H1 (cell line): Measurements from ENCODE around the gene SKIC8. TPM values are rescaled to one million over a fixed set of nuclear protein-coding genes. Genes with fewer than 3 reads are reported as not detected.

ENCODE experiments used
- CTCF ChIA-PET: fragments of 300-600 bp; sonication (Branson Sonifier 250); formaldehyde crosslinking; loops from one replicate; lab custom pipeline; 2021; ENCODE audit not compliant: partially characterized antibody; lab: Charles Lee
- POLR2A ChIA-PET: fragments of 300-600 bp; sonication (Branson Sonifier 250); formaldehyde crosslinking; loops from one replicate; lab custom pipeline; 2021; ENCODE audit warnings: inconsistent platforms; ENCODE audit not compliant: partially characterized antibody; lab: Charles Lee
- DNase-seq, 2 experiments: peaks; one replicate each; pipeline versions ENCODE4 v3.0.0 to v3.0.0-alpha.2; 2010 to 2022; ENCODE audit warnings: low spot score in 2 of 2, low read depth in 1 of 2, mixed read lengths in 1 of 2
- FAIRE-seq: peaks from 2 replicates; lab custom pipeline; 2011; peaks lifted over from hg19 to GRCh38; lab: Jason Lieb, UNC
- H2AFZ ChIP-seq: 2 replicates; pipeline ENCODE4 v1.8.1; 2012; ENCODE audit warnings: low read length, inconsistent platforms
- H2AK5ac ChIP-seq: 2 replicates; pipeline ENCODE4 v1.6.1; 2013; ENCODE audit warnings: low read depth, low read length
- H2BK120ac ChIP-seq: replicated peaks from 2 replicates; pipeline ENCODE3; 2013; ENCODE audit warnings: low read depth, low read length, inconsistent platforms
- H2BK12ac ChIP-seq: 2 replicates; pipeline ENCODE4 v1.6.1; 2013; ENCODE audit warnings: low read depth, low read length
- H2BK15ac ChIP-seq: 2 replicates; pipeline ENCODE4 v1.6.1; 2013; ENCODE audit warnings: low read length
- H2BK20ac ChIP-seq: 2 replicates; pipeline ENCODE4 v1.6.1; 2013; ENCODE audit warnings: low read length
- H2BK5ac ChIP-seq: 2 replicates; pipeline ENCODE4 v1.6.1; 2013; ENCODE audit warnings: low read depth, low read length
- H3K14ac ChIP-seq: 2 replicates; pipeline ENCODE4 v1.6.1; 2013; ENCODE audit warnings: inconsistent platforms; ENCODE audit not compliant: insufficient read length
- H3K18ac ChIP-seq: 2 replicates; pipeline ENCODE4 v1.6.1; 2013; ENCODE audit warnings: low read length; ENCODE audit errors: extremely low read depth
- H3K23ac ChIP-seq: 2 replicates; pipeline ENCODE4 v1.6.1; 2013; ENCODE audit warnings: inconsistent platforms; ENCODE audit not compliant: insufficient read length
- H3K23me2 ChIP-seq: 2 replicates; pipeline ENCODE4 v1.6.1; 2013; ENCODE audit warnings: low read depth, low read length
- H3K27ac ChIP-seq: 2 replicates; pipeline ENCODE4 v1.6.1; 2011; ENCODE audit warnings: low read depth, low read length, inconsistent platforms
- H3K27me3 ChIP-seq, 4 experiments: replicated peaks in 1 of 4; 1 replicate in 1 of 4; 2 replicates in 3 of 4; pipeline versions ENCODE4 v1.6.1 to v1.8.1; 2011 to 2013; ENCODE audit warnings: low read length in 3 of 4, mild to moderate bottlenecking in 3 of 4, inconsistent platforms in 2 of 4, mixed read lengths in 2 of 4, moderate library complexity in 1 of 4; ENCODE audit not compliant: control insufficient read depth in 3 of 4, insufficient read depth in 3 of 4; ENCODE audit errors: extremely low read depth in 1 of 4
- H3K36me3 ChIP-seq, 4 experiments: 2 replicates each; pipeline versions ENCODE4 v1.6.1 to v1.8.1; 2011 to 2013; ENCODE audit warnings: mild to moderate bottlenecking in 4 of 4, low read length in 3 of 4, moderate library complexity in 2 of 4, control low read depth in 1 of 4, inconsistent platforms in 1 of 4; ENCODE audit not compliant: insufficient read depth in 4 of 4, control insufficient read depth in 2 of 4
- H3K4ac ChIP-seq: replicated peaks from 2 replicates; pipeline ENCODE3; 2013; ENCODE audit warnings: low read length, low read depth, mixed read lengths, inconsistent platforms; ENCODE audit not compliant: insufficient read length
- H3K4me1 ChIP-seq, 4 experiments: replicated peaks in 1 of 4; 1 replicate in 1 of 4; 2 replicates in 3 of 4; pipeline versions ENCODE4 v1.6.1 to v1.8.1; 2011 to 2013; ENCODE audit warnings: low read length in 3 of 4, inconsistent platforms in 2 of 4, mixed read lengths in 1 of 4; ENCODE audit not compliant: insufficient read depth in 4 of 4, control insufficient read depth in 3 of 4
- H3K4me2 ChIP-seq, 2 experiments: 2 replicates each; pipeline versions ENCODE4 v1.6.1 to v1.8.1; 2011 to 2013; ENCODE audit warnings: low read depth in 2 of 2, low read length in 2 of 2, control low read depth in 1 of 2, inconsistent platforms in 1 of 2, mild to moderate bottlenecking in 1 of 2; ENCODE audit not compliant: insufficient read depth in 1 of 2
- H3K4me3 ChIP-seq, 4 experiments: fragments of 200-600, 300-600 bp in 1 of 4; sonication (generic), shearing (Covaris generic), sonication (Bioruptor Twin) in 1 of 4; 2 replicates each; pipeline versions ENCODE4 v1.5.1 to v1.8.1; 2011 to 2016; ENCODE audit warnings: low read length in 4 of 4, low read depth in 3 of 4, control low read depth in 2 of 4, inconsistent platforms in 2 of 4, mild to moderate bottlenecking in 2 of 4, mixed read lengths in 1 of 4, moderate library complexity in 1 of 4; ENCODE audit not compliant: insufficient read depth in 2 of 4; ENCODE audit errors: extremely low read depth in 1 of 4
- H3K56ac ChIP-seq: replicated peaks from 2 replicates; pipeline ENCODE3; 2013; ENCODE audit warnings: low read depth, mild to moderate bottlenecking, mixed read lengths, low read length, inconsistent platforms; ENCODE audit not compliant: insufficient read length
- H3K79me1 ChIP-seq: 2 replicates; pipeline ENCODE4 v1.6.1; 2013; ENCODE audit warnings: low read depth, low read length, control low read depth
- H3K79me2 ChIP-seq, 2 experiments: 2 replicates each; pipeline versions ENCODE4 v1.6.1 to v1.8.1; 2012 to 2013; ENCODE audit warnings: low read length in 2 of 2, mild to moderate bottlenecking in 2 of 2, inconsistent platforms in 1 of 2; ENCODE audit not compliant: insufficient read depth in 2 of 2, control insufficient read depth in 1 of 2
- H3K9ac ChIP-seq, 4 experiments: replicated peaks in 1 of 4; 1 replicate in 1 of 4; 2 replicates in 3 of 4; pipeline versions ENCODE4 v1.6.1 to v1.8.1; 2011 to 2013; ENCODE audit warnings: low read depth in 3 of 4, low read length in 3 of 4, control low read depth in 2 of 4, mild to moderate bottlenecking in 2 of 4, moderate library complexity in 2 of 4, inconsistent platforms in 1 of 4; ENCODE audit errors: extremely low read depth in 1 of 4
- H3K9me3 ChIP-seq, 2 experiments: 2 replicates each; pipeline versions ENCODE4 v1.6.1 to v1.8.1; 2012 to 2013; ENCODE audit warnings: mild to moderate bottlenecking in 2 of 2, moderate library complexity in 2 of 2, control low read depth in 1 of 2, inconsistent platforms in 1 of 2, low read depth in 1 of 2, low read length in 1 of 2, mixed read lengths in 1 of 2; ENCODE audit not compliant: insufficient read depth in 2 of 2
- H4K20me1 ChIP-seq, 2 experiments: replicated peaks in 1 of 2; 2 replicates each; pipeline versions ENCODE3 to v1.8.1; 2011 to 2013; ENCODE audit warnings: inconsistent platforms in 2 of 2, low read length in 2 of 2, mild to moderate bottlenecking in 1 of 2; ENCODE audit not compliant: insufficient read depth in 2 of 2, control insufficient read depth in 1 of 2
- H4K5ac ChIP-seq: 2 replicates; pipeline ENCODE4 v1.6.1; 2013; ENCODE audit warnings: low read length, low read depth, mixed read lengths, inconsistent platforms; ENCODE audit not compliant: insufficient read length
- H4K8ac ChIP-seq: 2 replicates; pipeline ENCODE4 v1.8.0; 2013; ENCODE audit warnings: mild to moderate bottlenecking, moderate library complexity, low read length, inconsistent platforms; ENCODE audit not compliant: insufficient read depth; ENCODE audit errors: extremely low read depth
- H4K91ac ChIP-seq: replicated peaks from 2 replicates; pipeline ENCODE3; 2013; ENCODE audit warnings: low read length, mixed read lengths, inconsistent platforms; ENCODE audit not compliant: insufficient read length
- CTBP2 ChIP-seq: IDR thresholded peaks from 2 replicates; pipeline ENCODE4 v1.7.0; 2011; ENCODE audit warnings: borderline replicate concordance, mild to moderate bottlenecking, moderate library complexity, mixed read lengths, low read length; ENCODE audit not compliant: insufficient read depth, insufficient read length
- CTCF ChIP-seq, 3 experiments: IDR thresholded peaks; 1 replicate in 2 of 3; 2 replicates in 1 of 3; pipeline versions ENCODE4 v1.5.1 to v1.6.1; 2011; ENCODE audit warnings: low read length in 3 of 3, mild to moderate bottlenecking in 3 of 3, inconsistent platforms in 2 of 3, low read depth in 1 of 3, moderate library complexity in 1 of 3; ENCODE audit not compliant: insufficient read depth in 1 of 3; ENCODE audit errors: control extremely low read depth in 1 of 3
- KDM4A ChIP-seq: IDR thresholded peaks from one replicate; pipeline ENCODE4 v1.7.1; 2012; ENCODE audit warnings: low read depth, mild to moderate bottlenecking, moderate library complexity, low read length, inconsistent platforms; ENCODE audit not compliant: severe bottlenecking
- POLR2A ChIP-seq, 2 experiments: IDR thresholded peaks; 1 replicate in 1 of 2; 2 replicates in 1 of 2; pipeline ENCODE4 v1.6.1; 2011; ENCODE audit warnings: low read depth in 2 of 2, low read length in 2 of 2, mild to moderate bottlenecking in 2 of 2; ENCODE audit errors: control extremely low read depth in 1 of 2
- RBBP5 ChIP-seq: IDR thresholded peaks from 2 replicates; pipeline ENCODE4 v1.7.1; 2012; ENCODE audit warnings: low read depth, mild to moderate bottlenecking, inconsistent platforms, low read length, moderate library complexity, borderline replicate concordance
- SIN3A ChIP-seq, 2 experiments: IDR thresholded peaks in 1 of 2; conservative IDR thresholded peaks in 1 of 2; 2 replicates each; pipeline ENCODE4 v1.6.1; 2011 to 2012; ENCODE audit warnings: low read length in 2 of 2, improper control_type of control experiment in 1 of 2, low read depth in 1 of 2, mild to moderate bottlenecking in 1 of 2
- SRF ChIP-seq: IDR thresholded peaks from 2 replicates; pipeline ENCODE4 v1.6.1; 2011; ENCODE audit warnings: mild to moderate bottlenecking, low read depth, low read length, moderate library complexity
- TEAD4 ChIP-seq: IDR thresholded peaks from 2 replicates; pipeline ENCODE4 v1.6.1; 2012; ENCODE audit warnings: low read depth, low read length, inconsistent platforms, mixed read lengths
- USF2 ChIP-seq: IDR thresholded peaks from 2 replicates; pipeline ENCODE4 v1.6.1; 2011; ENCODE audit warnings: low read length, improper control_type of control experiment
- YY1 ChIP-seq: IDR thresholded peaks from 2 replicates; pipeline ENCODE4 v1.6.1; 2011; ENCODE audit warnings: low read depth, mild to moderate bottlenecking, low read length
- WGBS, 2 experiments: shearing (Covaris generic) in 1 of 2; methylation state at CpG; one replicate each; pipeline versions ENCODE4 v1.1.6 to v1.1.7; 2013 to 2015; ENCODE audit warnings: low lambda C conversion rate in 2 of 2, mixed read lengths in 2 of 2, inconsistent platforms in 1 of 2, low coverage in 1 of 2, missing lambda C conversion rate in 1 of 2; ENCODE audit not compliant: insufficient replicate concordance in 2 of 2, insufficient coverage in 1 of 2, insufficient read length in 1 of 2; ENCODE audit errors: extremely low coverage in 1 of 2, missing lambda C conversion rate in 1 of 2; 5-methylcytosine and 5-hydroxymethylcytosine counted together
- polyA plus RNA-seq, 7 experiments: library from polyadenylated mRNA; depleted of rRNA in 3 of 7; stranded (reverse) in 5 of 7; unstranded in 2 of 7; fragments of >200 nt in 5 of 7; fragments of 200-250 nt in 2 of 7; gene quantifications; 1 replicate in 5 of 7; 2 replicates in 1 of 7; 4 replicates in 1 of 7; pipeline versions ENCODE4 v1.2.1 to v1.2.3, GENCODE V29; 2011 to 2013; ENCODE audit warnings: missing spikeins in 2 of 7, mixed read lengths in 2 of 7
- total RNA-seq: library from RNA; stranded (reverse); fragmentation: NEBNext Ultra II Directional; extraction: Animal tissue kit (Norgen Biotek cat#: 25700); gene quantifications from 2 replicates; pipeline ENCODE4 v1.2.1, GENCODE V29; 2021

The SKIC8 gene
- total and polyA plus RNA-seq, 2 of the 8 experiments (the other 6 are each of a cell fraction or from before 2014, with no cell fraction given), result 44.2 to 77.7 TPM

- Histone ChIP-seq H3K9me3 (no peaks in the 10 kb centered on the region), H3K56ac (no peak overlapping the region), H3K23ac (no peak overlapping the region), H4K91ac (no peak overlapping the region), H3K79me1 (no peaks in the 10 kb centered on the region), H2BK15ac (no peak overlapping the region), H3K36me3 (no peaks in the 10 kb centered on the region), H2BK5ac (no peak overlapping the region), H2BK120ac (no peak overlapping the region), H3K9ac (no peak overlapping the region), H3K14ac (no peak overlapping the region), H4K8ac (no peak overlapping the region), H2BK12ac (no peak overlapping the region), H3K27me3 (no peaks in the 10 kb centered on the region), H2BK20ac (no peak overlapping the region), H3K4ac (no peak overlapping the region), H3K4me1 (no peaks in the 10 kb centered on the region; a peak in 1 of 7 replicates), H2AK5ac (no peak overlapping the region), H3K27ac (no peak overlapping the region), H3K23me2 (no peaks in the 10 kb centered on the region), H2AFZ (no peak overlapping the region), H3K4me2 (no peak overlapping the region), H4K5ac (no peak overlapping the region), H4K20me1 (no peaks in the 10 kb centered on the region), H3K18ac (no peak overlapping the region), H3K4me3 (no peak overlapping the region), H3K79me2 (no peaks in the 10 kb centered on the region)
- ChIA-PET CTCF (interaction anchor here (0.7 to 1.6 kb wide), 2 partner anchors 121 to 154 kb away, joined by 3 to 4 read pairs; no protein-coding TSS in a partner anchor), POLR2A (no interaction called here)
- no peak for DNase-seq
- no peak for FAIRE-seq
- WGBS, 2 experiments, result 91% methylated on average over 5 of the region's 5 CpGs; no CpG with 5 or more reads in 1 of the 2 experiments
- TF ChIP-seq YY1 (no peak), CTCF (IDR thresholded peaks at IDR 0.05; ENCODE audit: control extremely low read depth in 1 of 3, insufficient read depth in 1 of 3, low read depth in 1 of 3, low read length in 3 of 3) (no peak), SRF (no peak), SIN3A (conservative IDR thresholded peaks at IDR 0.05 in 1 of 2, IDR thresholded peaks at IDR 0.05 in 1 of 2; ENCODE audit: low read depth in 1 of 2, low read length in 2 of 2) (no peak), CTBP2 (no peak), USF2 (no peak), TEAD4 (no peak), POLR2A (IDR thresholded peaks at IDR 0.05; ENCODE audit: control extremely low read depth in 1 of 2, low read depth in 2 of 2, low read length in 2 of 2) (no peak), RBBP5 (no peak), KDM4A (no peak)
Observed at GRCh38 chr15:78249131-78249530, 50.3 kb downstream of the SKIC8 start.
